SW 1271 (cell line): ENCODE data around the gene MGAT5B.

Experiments used
- DNase-seq, 2 experiments: peaks; one replicate each; lab custom pipeline; 2025; lab: John Stamatoyannopoulos, UW

MGAT5B gene

GRCh38 chr17:76879691-76880090 lies 11.5 kb downstream of the MGAT5B start:
- no peak for DNase-seq

GRCh38 chr17:76880268-76880667 lies 12.1 kb downstream of the MGAT5B start:
- no peak for DNase-seq

- no peak for DNase-seq
These were observed 12.8 kb downstream of the MGAT5B start for GRCh38 chr17:76880971-76881370.

GRCh38 chr17:76881408-76881807 lies 13.2 kb downstream of the MGAT5B start:
- DNase-seq, result no peak

GRCh38 chr17:76881966-76882365 lies 13.8 kb downstream of the MGAT5B start:
- no peak for DNase-seq

GRCh38 chr17:76883744-76884525 lies 15.7 kb downstream of the MGAT5B start:
- DNase-seq, result no peak

GRCh38 chr17:76884995-76885893 lies 17.0 kb downstream of the MGAT5B start:
- no peak for DNase-seq

- DNase-seq, result no peak
These were observed 17.7 kb downstream of the MGAT5B start for GRCh38 chr17:76885894-76886290.

GRCh38 chr17:76886395-76886794 lies 18.2 kb downstream of the MGAT5B start:
- DNase-seq, result no peak

- DNase-seq, result no peak
These were observed 19.6 kb downstream of the MGAT5B start for GRCh38 chr17:76887802-76888201.

- DNase-seq, result no peak
These were observed 20.5 kb downstream of the MGAT5B start for GRCh38 chr17:76888661-76889060.

GRCh38 chr17:76889323-76889722 lies 21.1 kb downstream of the MGAT5B start:
- DNase-seq, result no peak

GRCh38 chr17:76892329-76892728 lies 24.1 kb downstream of the MGAT5B start:
- no peak for DNase-seq

- DNase-seq, result no peak
These were observed 25.6 kb downstream of the MGAT5B start for GRCh38 chr17:76893623-76894334.

- no peak for DNase-seq
These were observed 26.6 kb downstream of the MGAT5B start for GRCh38 chr17:76894842-76895241.

- no peak for DNase-seq
These were observed 28.8 kb downstream of the MGAT5B start for GRCh38 chr17:76897023-76897422.

- no peak for DNase-seq
These were observed 31.2 kb downstream of the MGAT5B start for GRCh38 chr17:76899414-76899813.

- no peak for DNase-seq
These were observed 32.5 kb downstream of the MGAT5B start for GRCh38 chr17:76900723-76901122.

GRCh38 chr17:76901542-76902197 lies 33.5 kb downstream of the MGAT5B start:
- DNase-seq, result no peak

- DNase-seq, result no peak
These were observed 34.3 kb downstream of the MGAT5B start for GRCh38 chr17:76902476-76902875.

- DNase-seq, result no peak
These were observed 35.4 kb downstream of the MGAT5B start for GRCh38 chr17:76903631-76904030.

- no peak for DNase-seq
These were observed 35.9 kb downstream of the MGAT5B start for GRCh38 chr17:76904116-76904515.
